HepG2 (cell line): ENCODE results near the gene TUBA8.
"Not testable (repeated sequence)": the region's sequence is repeated elsewhere in the genome, so short reads cannot be mapped to it uniquely, and the experiment has no call there.

Experiments
- AHR ChIP-seq: IDR thresholded peaks from 2 replicates; pipeline ENCODE4 v1.6.1; 2018; ENCODE audit warnings: missing genetic modification reagents, missing compliant biosample characterization
- ATF2 ChIP-seq: sonication (generic); formaldehyde crosslinking; IDR thresholded peaks from 2 replicates; pipeline ENCODE4 v1.4.0; 2020; ENCODE audit warnings: missing genetic modification reagents
- TARDBP ChIP-seq: sonication (generic); formaldehyde crosslinking; IDR thresholded peaks from 2 replicates; pipeline ENCODE4 v1.8.0; 2022; ENCODE audit warnings: mild to moderate bottlenecking, missing genetic modification reagents
- ZKSCAN8 ChIP-seq: IDR thresholded peaks from 2 replicates; pipeline ENCODE4 v1.6.1; 2016; ENCODE audit warnings: borderline replicate concordance, missing genetic modification reagents, missing compliant biosample characterization
- TF ChIP-seq, protein P1 (sequence below): sonication (generic); formaldehyde crosslinking; IDR thresholded peaks from 2 replicates; pipeline ENCODE4 v1.4.0; 2020; ENCODE audit warnings: missing genetic modification reagents

- not testable (repeated sequence) for TF ChIP-seq ATF2; AHR (CRISPR knock-in tag); ZKSCAN8 (CRISPR knock-in tag); TARDBP (CRISPR knock-in tag)
- TF ChIP-seq, protein P1, sequence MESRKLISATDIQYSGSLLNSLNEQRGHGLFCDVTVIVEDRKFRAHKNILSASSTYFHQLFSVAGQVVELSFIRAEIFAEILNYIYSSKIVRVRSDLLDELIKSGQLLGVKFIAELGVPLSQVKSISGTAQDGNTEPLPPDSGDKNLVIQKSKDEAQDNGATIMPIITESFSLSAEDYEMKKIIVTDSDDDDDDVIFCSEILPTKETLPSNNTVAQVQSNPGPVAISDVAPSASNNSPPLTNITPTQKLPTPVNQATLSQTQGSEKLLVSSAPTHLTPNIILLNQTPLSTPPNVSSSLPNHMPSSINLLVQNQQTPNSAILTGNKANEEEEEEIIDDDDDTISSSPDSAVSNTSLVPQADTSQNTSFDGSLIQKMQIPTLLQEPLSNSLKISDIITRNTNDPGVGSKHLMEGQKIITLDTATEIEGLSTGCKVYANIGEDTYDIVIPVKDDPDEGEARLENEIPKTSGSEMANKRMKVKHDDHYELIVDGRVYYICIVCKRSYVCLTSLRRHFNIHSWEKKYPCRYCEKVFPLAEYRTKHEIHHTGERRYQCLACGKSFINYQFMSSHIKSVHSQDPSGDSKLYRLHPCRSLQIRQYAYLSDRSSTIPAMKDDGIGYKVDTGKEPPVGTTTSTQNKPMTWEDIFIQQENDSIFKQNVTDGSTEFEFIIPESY (CRISPR knock-in tag) = not testable (repeated sequence)
Observed at GRCh38 chr22:18105981-18106380, 4.6 kb upstream of the TUBA8 start.
